Bone marrow (tissue), 2 donors: Measurements from ENCODE around the gene CLDN10.
"Not testable (repeated sequence)": the region's sequence is repeated elsewhere in the genome, so short reads cannot be mapped to it uniquely, and the experiment has no call there.

Experiments used
- DNase-seq, 2 donors: peaks; one replicate each; lab custom pipeline; 2025; lab: John Stamatoyannopoulos, UW

The CLDN10 gene

GRCh38 chr13:95552539-95553441 is at the start of gene CLDN10:
Gene CLDN10 (plus strand): TSS chr13:95552720. CDS start chr13:95552754, 34 bp downstream.
- DNase-seq, result peak in 1 of 2 donors; percentile 29

- DNase-seq, result no peak
Measured at GRCh38 chr13:95503662-95504061, 48.9 kb upstream of the CLDN10 start.

GRCh38 chr13:95505265-95505664 is 47.3 kb upstream of the CLDN10 start:
- DNase-seq, result no peak

- no peak for DNase-seq
Measured at GRCh38 chr13:95505986-95506385, 46.5 kb upstream of the CLDN10 start.

GRCh38 chr13:95507991-95508390 is 44.5 kb upstream of the CLDN10 start:
- DNase-seq, result no peak

GRCh38 chr13:95508996-95509395 is 43.5 kb upstream of the CLDN10 start:
- DNase-seq, result no peak

- peak; percentile 7 to 8 for DNase-seq
Measured at GRCh38 chr13:95509521-95510310, 42.8 kb upstream of the CLDN10 start.

GRCh38 chr13:95510950-95511349 is 41.6 kb upstream of the CLDN10 start:
- no peak for DNase-seq

GRCh38 chr13:95512424-95512823 is 40.1 kb upstream of the CLDN10 start:
- no peak for DNase-seq

- DNase-seq, result no peak
Measured at GRCh38 chr13:95512957-95513356, 39.6 kb upstream of the CLDN10 start.

GRCh38 chr13:95515606-95516005 is 36.9 kb upstream of the CLDN10 start:
- DNase-seq, result not testable (repeated sequence)

GRCh38 chr13:95516021-95516420 is 36.5 kb upstream of the CLDN10 start:
- DNase-seq, result no peak

- no peak for DNase-seq
Measured at GRCh38 chr13:95516492-95516891, 36.0 kb upstream of the CLDN10 start.

GRCh38 chr13:95523598-95523997 is 28.9 kb upstream of the CLDN10 start:
- DNase-seq, result no peak

GRCh38 chr13:95524264-95524901 is 28.1 kb upstream of the CLDN10 start:
- DNase-seq, result no peak

- no peak for DNase-seq
Measured at GRCh38 chr13:95527955-95528354, 24.6 kb upstream of the CLDN10 start.

GRCh38 chr13:95530178-95530577 is 22.3 kb upstream of the CLDN10 start:
- DNase-seq, result no peak

GRCh38 chr13:95533545-95534160 is 18.9 kb upstream of the CLDN10 start:
- no peak for DNase-seq

GRCh38 chr13:95535243-95535642 is 17.3 kb upstream of the CLDN10 start:
- DNase-seq, result no peak

- DNase-seq, result peak in 1 of 2 donors; percentile 3
Measured at GRCh38 chr13:95536632-95537241, 15.8 kb upstream of the CLDN10 start.

- no peak for DNase-seq
Measured at GRCh38 chr13:95540888-95541287, 11.6 kb upstream of the CLDN10 start.

- DNase-seq, result no peak
Measured at GRCh38 chr13:95541308-95541707, 11.2 kb upstream of the CLDN10 start.
